Testis (tissue), 3 donors: ENCODE measurements around the gene ZNF835. TPM values are rescaled to one million over a fixed set of nuclear protein-coding genes. Genes with fewer than 3 reads are reported as not detected.

Source experiments
- DNase-seq: peaks from one replicate; pipeline ENCODE4 v3.0.0-alpha.2; 2019
- H3K27ac ChIP-seq, 2 donors: fragments of 200-600 bp; sonication (generic); one replicate each; pipeline ENCODE4 v1.5.1; 2019
- H3K27me3 ChIP-seq: fragments of 200-600 bp; sonication (generic); one replicate; pipeline ENCODE4 v1.5.1; 2019
- H3K36me3 ChIP-seq: fragments of 200-600 bp; sonication (generic); one replicate; pipeline ENCODE4 v1.5.1; 2017; ENCODE audit warnings: low read depth; ENCODE audit errors: missing control alignments
- H3K4me1 ChIP-seq: fragments of 200-600 bp; sonication (generic); one replicate; pipeline ENCODE4 v1.5.1; 2019
- H3K4me3 ChIP-seq, 2 donors: fragments of 200-600 bp; sonication (generic); one replicate each; pipeline ENCODE4 v1.5.1; 2017 to 2019
- H3K9me3 ChIP-seq: fragments of 200-600 bp; sonication (generic); one replicate; pipeline ENCODE4 v1.5.1; 2017
- CTCF ChIP-seq, 3 experiments: fragments of 450-650 bp in 2 of 3; fragments of 200-600 bp in 1 of 3; sonication (generic) in 1 of 3; IDR thresholded peaks; one replicate each; pipeline ENCODE4 v1.5.1; 2016 to 2019; ENCODE audit warnings: antibody characterized with exemption in 3 of 3, mild to moderate bottlenecking in 2 of 3, moderate library complexity in 1 of 3
- POLR2A ChIP-seq: fragments of 450-650 bp; IDR thresholded peaks from one replicate; pipeline ENCODE4 v1.6.1; 2017; ENCODE audit warnings: antibody characterized with exemption, mild to moderate bottlenecking, moderate library complexity
- WGBS, 2 donors: methylation state at CpG; one replicate each; pipeline ENCODE4 v1.1.5; 2018; 5-methylcytosine and 5-hydroxymethylcytosine counted together
- intact Hi-C: fragments of 100-400 bp; cut with DNase I; formaldehyde crosslinking; loops from one replicate; pipeline ENCODE4 v1.15.1; 2023; ENCODE audit warnings: low total_unique reads
- polyA plus RNA-seq: library from polyadenylated mRNA; stranded (reverse); fragments of 350-450 nt; fragmentation: Illumina TruSeq; extraction: RNeasy Lipid Tissue Mini Kit (QIAGEN cat#74804); gene quantifications from one replicate; pipeline ENCODE4 v1.2.3, GENCODE V29; 2014; ENCODE audit warnings: low read depth, low replicate concordance; ENCODE audit not compliant: insufficient read depth
- total RNA-seq, 2 donors: library from RNA; depleted of rRNA; stranded (reverse); fragments of >200 nt; gene quantifications; one replicate each; pipeline ENCODE4 v1.2.3, GENCODE V29; 2016

ZNF835 gene
- total and polyA plus RNA-seq, 3 donors from 2014 or later, result 1.1 to 4.9 (median 2.9) TPM

GRCh38 chr19:56710437-56710836 is 38.9 kb upstream of the ZNF835 start:
- H3K27ac ChIP-seq, result no peak overlapping the region
- intact Hi-C loops, result loop anchor here (5.0 kb wide), 1 partner anchor 1527 kb away; no protein-coding TSS in a partner anchor
- no peaks in the 10 kb centered on the region for H3K27me3 ChIP-seq
- H3K9me3 ChIP-seq, result no peaks in the 10 kb centered on the region
- WGBS, 2 donors, result 34% methylated on average over 1 of the region's 1 CpG
- DNase-seq, result no peak
- H3K4me3 ChIP-seq, result no peak overlapping the region
- TF ChIP-seq POLR2A (no peak), CTCF (IDR thresholded peaks at IDR 0.05) (no peak)
- H3K36me3 ChIP-seq, result no peaks in the 10 kb centered on the region
- no peaks in the 10 kb centered on the region for H3K4me1 ChIP-seq

- no peak for DNase-seq
- no peaks in the 10 kb centered on the region for H3K36me3 ChIP-seq
- TF ChIP-seq CTCF (IDR thresholded peaks at IDR 0.05) (no peak), POLR2A (no peak)
- H3K9me3 ChIP-seq, result no peaks in the 10 kb centered on the region
- no peaks in the 10 kb centered on the region for H3K4me1 ChIP-seq
- H3K27me3 ChIP-seq, result no peaks in the 10 kb centered on the region
- H3K4me3 ChIP-seq, result no peak overlapping the region
- 68 to 69% methylated on average over 3 of the region's 3 CpGs for WGBS, 2 donors
- H3K27ac ChIP-seq, result no peak overlapping the region
- intact Hi-C loops, result no loop called here
Measured at GRCh38 chr19:56707821-56708220, 36.3 kb upstream of the ZNF835 start.

GRCh38 chr19:56705939-56706338 is 34.4 kb upstream of the ZNF835 start:
- H3K27ac ChIP-seq, result no peak overlapping the region
- no peak overlapping the region for H3K4me3 ChIP-seq
- H3K36me3 ChIP-seq, result no peaks in the 10 kb centered on the region
- DNase-seq, result no peak
- H3K27me3 ChIP-seq, result no peaks in the 10 kb centered on the region
- no peaks in the 10 kb centered on the region for H3K9me3 ChIP-seq
- 33 to 38% methylated on average over 1 of the region's 1 CpG for WGBS, 2 donors
- no peaks in the 10 kb centered on the region for H3K4me1 ChIP-seq
- intact Hi-C loops, result no loop called here
- no peak for TF ChIP-seq POLR2A
- TF ChIP-seq CTCF (IDR thresholded peaks at IDR 0.05), result no peak

GRCh38 chr19:56701895-56702294 is 30.3 kb upstream of the ZNF835 start:
- H3K27me3 ChIP-seq, result no peaks in the 10 kb centered on the region
- no peaks in the 10 kb centered on the region for H3K9me3 ChIP-seq
- no peaks in the 10 kb centered on the region for H3K4me1 ChIP-seq
- no peak for TF ChIP-seq CTCF (IDR thresholded peaks at IDR 0.05)
- no peak for TF ChIP-seq POLR2A
- no peak for DNase-seq
- no peaks in the 10 kb centered on the region for H3K36me3 ChIP-seq
- no peak overlapping the region for H3K27ac ChIP-seq
- WGBS, 2 donors, result 67 to 71% methylated on average over 1 of the region's 1 CpG
- intact Hi-C loops, result no loop called here
- H3K4me3 ChIP-seq, result no peak overlapping the region

- Histone ChIP-seq H3K27me3 (no peaks in the 10 kb centered on the region), H3K4me3 (no peak overlapping the region), H3K36me3 (no peaks in the 10 kb centered on the region), H3K4me1 (no peaks in the 10 kb centered on the region), H3K27ac (no peak overlapping the region), H3K9me3 (no peaks in the 10 kb centered on the region)
- WGBS, 2 donors, result 76 to 78% methylated on average over 3 of the region's 3 CpGs
- TF ChIP-seq POLR2A, result no peak
- no peak for TF ChIP-seq CTCF (IDR thresholded peaks at IDR 0.05)
- intact Hi-C loops, result no loop called here
- DNase-seq, result no peak
Measured at GRCh38 chr19:56699552-56699951, 28.0 kb upstream of the ZNF835 start.
